HG03045 (cell line): Measurements from ENCODE around the gene ASPDH.

Source experiments
- ATAC-seq: cut with Tn5 transposase; IDR thresholded peaks from one replicate; pipeline ENCODE4 v1.9.1; 2021; ENCODE audit warnings: mild to moderate bottlenecking, moderate library complexity; ENCODE audit not compliant: unreplicated experiment

Gene ASPDH

GRCh38 chr19:50516456-50516855, 2.7 kb upstream of the ASPDH start:
- ATAC-seq, result no peak

GRCh38 chr19:50515168-50515561, 1.5 kb upstream of the ASPDH start:
- ATAC-seq, result no peak

- ATAC-seq, result no peak
Observed at GRCh38 chr19:50514346-50515167, 844 bp upstream of the ASPDH start.

- no peak for ATAC-seq
Observed at GRCh38 chr19:50512999-50513745, 541 bp downstream of the ASPDH start.

- no peak for ATAC-seq
Observed at GRCh38 chr19:50512112-50512998, 1.4 kb downstream of the ASPDH start.

GRCh38 chr19:50511069-50511822, 2.5 kb downstream of the ASPDH start, which contains the start of gene JOSD2:
Gene JOSD2, minus strand, starts transcription at chr19:50511191. Its CDS starts 760 bp downstream, at chr19:50510431.
- peak; percentile 82 for ATAC-seq

- no peak for ATAC-seq
Observed at GRCh38 chr19:50510700-50511068, 3.0 kb downstream of the ASPDH start.

GRCh38 chr19:50510121-50510670, 3.5 kb downstream of the ASPDH start:
- no peak for ATAC-seq

- ATAC-seq, result no peak
Observed at GRCh38 chr19:50509366-50509765, 4.3 kb downstream of the ASPDH start.

- ATAC-seq, result no peak
Observed at GRCh38 chr19:50508843-50509190, 4.9 kb downstream of the ASPDH start.

- ATAC-seq, result no peak
Observed at GRCh38 chr19:50507376-50507775, 6.3 kb downstream of the ASPDH start.

GRCh38 chr19:50506700-50507099, 7.0 kb downstream of the ASPDH start:
- no peak for ATAC-seq

GRCh38 chr19:50505856-50506611, 7.7 kb downstream of the ASPDH start:
- ATAC-seq, result no peak

GRCh38 chr19:50501568-50502475, 11.9 kb downstream of the ASPDH start:
- no peak for ATAC-seq

- no peak for ATAC-seq
Observed at GRCh38 chr19:50501186-50501567, 12.5 kb downstream of the ASPDH start.

GRCh38 chr19:50500753-50501151, 13.0 kb downstream of the ASPDH start:
- no peak for ATAC-seq

GRCh38 chr19:50500060-50500752, 13.5 kb downstream of the ASPDH start:
- no peak for ATAC-seq
